Thyroid gland (tissue), 4 donors: ENCODE data around the gene SERINC2. TPM values are rescaled to one million over a fixed set of nuclear protein-coding genes. Genes with fewer than 3 reads are reported as not detected.
A peak's percentile ranks its signal among the peaks of the same experiment; 100 is the strongest.

Experiments
- DNase-seq, 2 donors: peaks; one replicate each; pipeline ENCODE4 v3.0.0-alpha.2; 2019
- H3K27ac ChIP-seq, 3 donors: fragments of 200-600 bp; sonication (generic); 1 replicate in 2 of 3; 2 replicates in 1 of 3; pipeline ENCODE4 v1.5.1; 2016 to 2019; ENCODE audit warnings: mild to moderate bottlenecking in 1 of 3, moderate library complexity in 1 of 3
- H3K27me3 ChIP-seq: fragments of 200-600 bp; sonication (generic); one replicate; pipeline ENCODE4 v1.5.1; 2019
- H3K36me3 ChIP-seq, 2 donors: fragments of 200-600 bp; sonication (generic); one replicate each; pipeline ENCODE4 v1.5.1; 2016 to 2019
- H3K4me1 ChIP-seq, 2 donors: fragments of 200-600 bp; sonication (generic); one replicate each; pipeline ENCODE4 v1.5.1; 2017 to 2019
- H3K4me3 ChIP-seq, 3 donors: fragments of 200-600 bp; sonication (generic); replicated peaks in 1 of 3; 1 replicate in 2 of 3; 2 replicates in 1 of 3; pipeline ENCODE4 v1.5.1; 2016; ENCODE audit warnings: mild to moderate bottlenecking in 1 of 3
- H3K9me3 ChIP-seq: fragments of 200-600 bp; sonication (generic); one replicate; pipeline ENCODE4 v1.5.1; 2017
- CTCF ChIP-seq, 6 experiments: fragments of 200-600 bp in 3 of 6; fragments of 450-650 bp in 3 of 6; sonication (generic) in 3 of 6; IDR thresholded peaks; one replicate each; pipeline ENCODE4 v1.5.1; 2016 to 2019; ENCODE audit warnings: antibody characterized with exemption in 6 of 6, mild to moderate bottlenecking in 2 of 6, inconsistent platforms in 1 of 6, moderate library complexity in 1 of 6
- POLR2A ChIP-seq, 2 donors: fragments of 450-650 bp; IDR thresholded peaks; one replicate each; pipeline ENCODE4 v1.6.1; 2017; ENCODE audit warnings: antibody characterized with exemption in 2 of 2, mild to moderate bottlenecking in 2 of 2, moderate library complexity in 1 of 2
- WGBS, 2 donors: methylation state at CpG; one replicate each; pipeline ENCODE4 v1.1.5; 2017; 5-methylcytosine and 5-hydroxymethylcytosine counted together
- intact Hi-C: fragments of 100-400 bp; cut with DNase I; formaldehyde crosslinking; loops from one replicate; pipeline ENCODE4 v1.15.1; 2023
- total RNA-seq, 4 donors: library from RNA; depleted of rRNA; stranded (reverse); fragments of >200 nt; gene quantifications; one replicate each; pipeline ENCODE4 v1.2.3, GENCODE V29; 2016

The SERINC2 gene
- total RNA-seq, 4 donors from 2014 or later, result 28.9 to 57.7 (median 37.7) TPM

GRCh38 chr1:31482482-31483011 lies 69.5 kb downstream of the SERINC2 start:
- H3K4me3 ChIP-seq, result no peak overlapping the region
- no peak overlapping the region for H3K27ac ChIP-seq
- intact Hi-C loops, result no loop called here
- H3K36me3 ChIP-seq, result no peaks in the 10 kb centered on the region
- TF ChIP-seq CTCF (IDR thresholded peaks at IDR 0.05) (no peak), POLR2A (IDR thresholded peaks at IDR 0.05) (no peak)
- 80 to 93% methylated on average over 6 of the region's 6 CpGs for WGBS, 2 donors
- DNase-seq, result no peak
- H3K4me1 ChIP-seq, result no peaks in the 10 kb centered on the region
- H3K27me3 ChIP-seq, result no peaks in the 10 kb centered on the region
- H3K9me3 ChIP-seq, result no peaks in the 10 kb centered on the region

- no peaks in the 10 kb centered on the region for H3K4me1 ChIP-seq
- no peaks in the 10 kb centered on the region for H3K27me3 ChIP-seq
- 69 to 78% methylated on average over 13 of the region's 13 CpGs for WGBS, 2 donors
- TF ChIP-seq POLR2A (IDR thresholded peaks at IDR 0.05), result no peak
- TF ChIP-seq CTCF (IDR thresholded peaks at IDR 0.05), result no peak
- H3K4me3 ChIP-seq, result no peak overlapping the region
- peak in 1 of 2 donors; percentile 8 for DNase-seq
- H3K27ac ChIP-seq, result no peak overlapping the region
- intact Hi-C loops, result no loop called here
- no peaks in the 10 kb centered on the region for H3K36me3 ChIP-seq
- no peaks in the 10 kb centered on the region for H3K9me3 ChIP-seq
Measured at GRCh38 chr1:31483012-31483946, 70.3 kb downstream of the SERINC2 start.

Other genes starting within 250 kb of the SERINC2 start
- gene NKAIN1, start 173.3 kb upstream of the SERINC2 start, total RNA-seq, result not detected
- gene SNRNP40, start 116.4 kb upstream of the SERINC2 start, total RNA-seq, result 10 to 100 TPM; 39.2 to 63.3 (median 58.7) TPM
- 10 to 100 TPM; 20.0 to 29.8 (median 23.9) TPM for gene ZCCHC17, start 116.2 kb upstream of the SERINC2 start, total RNA-seq
- 1 to 10 TPM in 3 of 4 donors, not detected in 1; 2.3 to 6.6 (median 5.4) TPM for gene FABP3, start 40.1 kb upstream of the SERINC2 start, total RNA-seq
- gene TINAGL1, start 163.3 kb downstream of the SERINC2 start, total RNA-seq, result 100 to 1,000 TPM; 157 to 391 (median 227) TPM
- gene HCRTR1, start 204.5 kb downstream of the SERINC2 start, total RNA-seq, result 1 to 10 TPM in 2 of 4 donors, under 1 TPM in 2; 0.40 to 5.6 (median 1.3) TPM
- 100 to 1,000 TPM; 180 to 355 (median 312) TPM for gene PEF1, start 231.7 kb downstream of the SERINC2 start, total RNA-seq